ENCODE results near the gene WDR5. TPM values are rescaled to one million over a fixed set of nuclear protein-coding genes. Genes with fewer than 3 reads are reported as not detected.

WDR5 gene
- total and polyA plus RNA-seq, 2 experiments from 2014 or later: 37.0 to 56.6 TPM

- no peak for TF ChIP-seq POLR2AphosphoS5 (IDR thresholded peaks at IDR 0.05; ENCODE audit: low read depth)
Measured at GRCh38 chr9:134174073-134174449, 38.2 kb downstream of the WDR5 start (continued).

GRCh38 chr9:134174526-134175290 lies 38.8 kb downstream of the WDR5 start:
- ATAC-seq (no peak), DNase-seq (ENCODE audit: low spot score) (no peak)
- Histone ChIP-seq H3K4me3 (no peak overlapping the region), H3F3A (replicated peaks; ENCODE audit: low read depth) (no peaks in the 10 kb centered on the region), H2AFZ (no peak overlapping the region), H3K79me2 (replicated peaks; ENCODE audit: insufficient read depth) (no peaks in the 10 kb centered on the region), H4K20me1 (replicated peaks; ENCODE audit: insufficient read depth) (no peaks in the 10 kb centered on the region), H3K9me2 (ENCODE audit: insufficient read depth) (no peaks in the 10 kb centered on the region), H3K4me2 (no peak overlapping the region), H3K27ac (ENCODE audit: low read depth) (no peak overlapping the region), H3K36me3 (ENCODE audit: insufficient read depth) (no peaks in the 10 kb centered on the region), H3K4me1 (ENCODE audit: insufficient read depth) (no peaks in the 10 kb centered on the region), H3K27me3 (ENCODE audit: insufficient read depth) (no peaks in the 10 kb centered on the region)
- TF ChIP-seq JUNB (IDR thresholded peaks at IDR 0.05; ENCODE audit: unreplicated experiment) (no peak), CREB1 (CRISPR knock-in tag; IDR thresholded peaks at IDR 0.05; ENCODE audit: low read depth) (no peak), ZNF331 (CRISPR knock-in tag; IDR thresholded peaks at IDR 0.05; ENCODE audit: low read depth) (no peak), ZNF114 (CRISPR knock-in tag; IDR thresholded peaks at IDR 0.05) (no peak), ETS1 (IDR thresholded peaks at IDR 0.05) (no peak), ZNF462 (CRISPR knock-in tag; IDR thresholded peaks at IDR 0.05) (no peak), CTCF (conservative IDR thresholded peaks at IDR 0.05; ENCODE audit: low read depth in 2 of 2) (no peak)
- peaks cover 7% of the 10 kb centered on the region for H3K27me3 Mint-ChIP-seq (ENCODE audit: insufficient read depth, low read depth, poor library complexity)
- H3K4me1 Mint-ChIP-seq: peaks cover 2% of the 10 kb centered on the region; the same call in 2 of the 3 replicates
- peaks cover under 1% of the 10 kb centered on the region; the same call in 1 of the 3 replicates for H3K9me3 Mint-ChIP-seq
- no peak overlapping the region for H3K4me3 Mint-ChIP-seq
- H3K36me3 Mint-ChIP-seq (ENCODE audit: low read depth): no peaks in the 10 kb centered on the region
- H3K27ac Mint-ChIP-seq: no peak overlapping the region
